ENCODE data around the gene DGKG.

GRCh38 chr3:186290796-186291195 lies 71.2 kb downstream of the DGKG start:
- TF ChIP-seq CTCF (IDR thresholded peaks at IDR 0.05) = no peak
- no peak for TF ChIP-seq POLR2AphosphoS5 (IDR thresholded peaks at IDR 0.05)
- no peak for TF ChIP-seq POLR2A (IDR thresholded peaks at IDR 0.05)

Measured in suprapubic skin (tissue), 4 donors.